C4-2B (cell line): ENCODE measurements around the gene BMP7.

Experiments
- ZFX ChIP-seq: fragments of 450-650 bp; IDR thresholded peaks from 2 replicates; pipeline ENCODE4 v1.6.1; 2017
- TF ChIP-seq, protein P1 (sequence below): fragments of 450-650 bp; conservative IDR thresholded peaks from 2 replicates; pipeline ENCODE4 v1.5.1; 2017; ENCODE audit warnings: mild to moderate bottlenecking

DNA sequence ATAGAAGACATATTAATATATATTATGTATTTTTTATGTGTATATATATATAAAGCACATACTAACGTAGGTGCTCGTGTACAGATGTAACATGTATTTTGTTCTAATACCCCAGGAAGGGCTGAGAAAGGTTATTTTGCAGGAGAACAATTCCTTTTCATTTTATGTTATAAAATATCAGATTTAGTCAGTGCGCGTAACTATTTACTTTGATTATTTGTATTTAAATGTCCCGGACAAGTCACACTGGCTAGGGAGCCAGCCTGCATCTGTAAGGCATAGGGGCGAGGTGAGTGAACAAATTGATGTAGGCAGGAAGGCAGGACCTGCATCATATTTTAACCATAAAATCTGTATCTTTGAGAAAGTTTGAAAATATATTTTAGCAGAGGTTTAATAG, 74.1 kb downstream of the BMP7 start:
- TF ChIP-seq, protein P1, sequence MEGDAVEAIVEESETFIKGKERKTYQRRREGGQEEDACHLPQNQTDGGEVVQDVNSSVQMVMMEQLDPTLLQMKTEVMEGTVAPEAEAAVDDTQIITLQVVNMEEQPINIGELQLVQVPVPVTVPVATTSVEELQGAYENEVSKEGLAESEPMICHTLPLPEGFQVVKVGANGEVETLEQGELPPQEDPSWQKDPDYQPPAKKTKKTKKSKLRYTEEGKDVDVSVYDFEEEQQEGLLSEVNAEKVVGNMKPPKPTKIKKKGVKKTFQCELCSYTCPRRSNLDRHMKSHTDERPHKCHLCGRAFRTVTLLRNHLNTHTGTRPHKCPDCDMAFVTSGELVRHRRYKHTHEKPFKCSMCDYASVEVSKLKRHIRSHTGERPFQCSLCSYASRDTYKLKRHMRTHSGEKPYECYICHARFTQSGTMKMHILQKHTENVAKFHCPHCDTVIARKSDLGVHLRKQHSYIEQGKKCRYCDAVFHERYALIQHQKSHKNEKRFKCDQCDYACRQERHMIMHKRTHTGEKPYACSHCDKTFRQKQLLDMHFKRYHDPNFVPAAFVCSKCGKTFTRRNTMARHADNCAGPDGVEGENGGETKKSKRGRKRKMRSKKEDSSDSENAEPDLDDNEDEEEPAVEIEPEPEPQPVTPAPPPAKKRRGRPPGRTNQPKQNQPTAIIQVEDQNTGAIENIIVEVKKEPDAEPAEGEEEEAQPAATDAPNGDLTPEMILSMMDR = no peak
- TF ChIP-seq ZFX = no peak
